ENCODE results near the gene FLNB. TPM values are rescaled to one million over a fixed set of nuclear protein-coding genes. Genes with fewer than 3 reads are reported as not detected.

Gene FLNB
- total RNA-seq, 1 donor from 2014 or later: 72.9 TPM

GRCh38 chr3:58135712-58136543 lies 127.7 kb downstream of the FLNB start:
- Mint-ChIP-seq H3K4me1 (ENCODE audit: unreplicated experiment) (no peaks in the 10 kb centered on the region), H3K27ac (ENCODE audit: unreplicated experiment) (no peak overlapping the region), H3K27me3 (ENCODE audit: unreplicated experiment) (no peaks in the 10 kb centered on the region), H3K9me3 (ENCODE audit: unreplicated experiment) (no peaks in the 10 kb centered on the region), H3K36me3 (ENCODE audit: unreplicated experiment) (peaks cover 66% of the 10 kb centered on the region), H3K4me3 (ENCODE audit: unreplicated experiment) (no peak overlapping the region)
- TF ChIP-seq, protein P1, sequence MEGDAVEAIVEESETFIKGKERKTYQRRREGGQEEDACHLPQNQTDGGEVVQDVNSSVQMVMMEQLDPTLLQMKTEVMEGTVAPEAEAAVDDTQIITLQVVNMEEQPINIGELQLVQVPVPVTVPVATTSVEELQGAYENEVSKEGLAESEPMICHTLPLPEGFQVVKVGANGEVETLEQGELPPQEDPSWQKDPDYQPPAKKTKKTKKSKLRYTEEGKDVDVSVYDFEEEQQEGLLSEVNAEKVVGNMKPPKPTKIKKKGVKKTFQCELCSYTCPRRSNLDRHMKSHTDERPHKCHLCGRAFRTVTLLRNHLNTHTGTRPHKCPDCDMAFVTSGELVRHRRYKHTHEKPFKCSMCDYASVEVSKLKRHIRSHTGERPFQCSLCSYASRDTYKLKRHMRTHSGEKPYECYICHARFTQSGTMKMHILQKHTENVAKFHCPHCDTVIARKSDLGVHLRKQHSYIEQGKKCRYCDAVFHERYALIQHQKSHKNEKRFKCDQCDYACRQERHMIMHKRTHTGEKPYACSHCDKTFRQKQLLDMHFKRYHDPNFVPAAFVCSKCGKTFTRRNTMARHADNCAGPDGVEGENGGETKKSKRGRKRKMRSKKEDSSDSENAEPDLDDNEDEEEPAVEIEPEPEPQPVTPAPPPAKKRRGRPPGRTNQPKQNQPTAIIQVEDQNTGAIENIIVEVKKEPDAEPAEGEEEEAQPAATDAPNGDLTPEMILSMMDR (IDR thresholded peaks at IDR 0.05): peak; percentile 48
- no peak for DNase-seq (ENCODE audit: extremely low spot score, unreplicated experiment)

DNA sequence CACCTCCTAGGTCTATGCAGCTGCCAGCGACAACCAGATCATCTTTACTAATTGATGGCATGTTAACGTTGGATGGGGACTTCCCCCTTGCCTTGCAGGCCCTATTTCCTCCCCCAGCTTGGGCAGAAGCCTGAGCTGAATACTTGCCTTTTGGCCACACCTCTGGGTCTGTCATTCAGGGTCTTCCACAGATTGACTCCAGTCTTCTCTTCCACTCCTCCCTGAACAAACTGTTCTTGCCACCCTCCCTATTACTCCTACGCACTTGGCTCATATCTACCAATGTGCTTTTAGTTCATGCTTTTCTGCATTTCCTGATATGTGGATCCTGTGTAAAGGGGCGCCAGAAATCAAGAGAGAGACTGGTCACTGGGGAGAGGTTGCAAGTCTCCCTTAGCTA lies 129.1 kb downstream of the FLNB start:
- Mint-ChIP-seq H3K9me3 (ENCODE audit: unreplicated experiment) (no peaks in the 10 kb centered on the region), H3K27ac (ENCODE audit: unreplicated experiment) (no peak overlapping the region), H3K4me3 (ENCODE audit: unreplicated experiment) (no peak overlapping the region), H3K27me3 (ENCODE audit: unreplicated experiment) (no peaks in the 10 kb centered on the region), H3K4me1 (ENCODE audit: unreplicated experiment) (no peaks in the 10 kb centered on the region), H3K36me3 (ENCODE audit: unreplicated experiment) (peaks cover 61% of the 10 kb centered on the region)
- TF ChIP-seq, protein P1 (IDR thresholded peaks at IDR 0.05): no peak
- DNase-seq (ENCODE audit: extremely low spot score, unreplicated experiment): no peak

- Mint-ChIP-seq H3K4me1 (ENCODE audit: unreplicated experiment) (peaks cover 15% of the 10 kb centered on the region), H3K36me3 (ENCODE audit: unreplicated experiment) (peaks cover 54% of the 10 kb centered on the region), H3K9me3 (ENCODE audit: unreplicated experiment) (no peaks in the 10 kb centered on the region), H3K4me3 (ENCODE audit: unreplicated experiment) (no peak overlapping the region), H3K27me3 (ENCODE audit: unreplicated experiment) (no peaks in the 10 kb centered on the region), H3K27ac (ENCODE audit: unreplicated experiment) (no peak overlapping the region)
- TF ChIP-seq, protein P1 (IDR thresholded peaks at IDR 0.05): no peak
- DNase-seq (ENCODE audit: extremely low spot score, unreplicated experiment): no peak
Observed at GRCh38 chr3:58141766-58142345, 133.6 kb downstream of the FLNB start.

DNA sequence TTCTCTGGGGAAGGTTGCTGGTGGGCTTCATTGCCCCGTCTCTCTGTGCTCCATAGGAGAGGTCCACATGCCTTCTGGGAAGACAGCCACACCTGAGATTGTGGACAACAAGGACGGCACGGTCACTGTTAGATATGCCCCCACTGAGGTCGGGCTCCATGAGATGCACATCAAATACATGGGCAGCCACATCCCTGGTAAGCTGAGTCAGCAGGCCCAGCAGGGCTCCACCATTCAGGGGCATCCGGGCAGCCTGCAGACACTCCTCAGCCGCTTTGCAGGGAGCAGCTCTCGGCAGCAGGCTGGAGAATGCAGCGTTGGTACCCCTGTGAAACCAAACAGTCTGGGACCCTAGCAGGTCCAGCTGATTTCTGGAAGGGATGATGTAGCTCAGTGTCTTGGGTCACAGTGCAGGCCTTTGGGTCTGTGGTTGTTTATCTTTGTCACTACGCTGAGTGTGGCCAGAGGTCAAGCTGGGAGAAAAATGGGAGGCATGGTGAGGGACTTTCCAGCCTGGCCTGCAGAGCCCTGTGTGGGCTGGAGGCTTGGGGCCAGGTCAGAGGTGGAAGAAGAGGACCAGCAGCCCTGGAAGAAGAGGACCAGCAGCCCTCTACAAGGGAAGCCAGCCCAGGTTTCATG lies 135.3 kb downstream of the FLNB start:
- TF ChIP-seq, protein P1 (IDR thresholded peaks at IDR 0.05): no peak
- H3K36me3 Mint-ChIP-seq (ENCODE audit: unreplicated experiment): peaks cover 47% of the 10 kb centered on the region
- H3K9me3 Mint-ChIP-seq (ENCODE audit: unreplicated experiment): no peaks in the 10 kb centered on the region
- H3K27ac Mint-ChIP-seq (ENCODE audit: unreplicated experiment): no peak overlapping the region
- no peak overlapping the region for H3K4me3 Mint-ChIP-seq (ENCODE audit: unreplicated experiment)
- no peaks in the 10 kb centered on the region for H3K27me3 Mint-ChIP-seq (ENCODE audit: unreplicated experiment)
- peaks cover 15% of the 10 kb centered on the region for H3K4me1 Mint-ChIP-seq (ENCODE audit: unreplicated experiment)
- no peak for DNase-seq (ENCODE audit: extremely low spot score, unreplicated experiment)
